Body of pancreas (tissue), 4 donors: ENCODE measurements around the gene TBC1D16.

Experiments
- CTCF ChIP-seq, 7 experiments: fragments of 450-650 bp in 4 of 7; fragments of 200-600 bp in 3 of 7; sonication (generic) in 3 of 7; IDR thresholded peaks; one replicate each; pipeline ENCODE4 v1.5.1; 2016 to 2019; ENCODE audit warnings: antibody characterized with exemption in 7 of 7
- POLR2A ChIP-seq, 3 donors: fragments of 450-650 bp; IDR thresholded peaks; one replicate each; pipeline ENCODE4 v1.6.1; 2016; ENCODE audit warnings: antibody characterized with exemption in 3 of 3, mild to moderate bottlenecking in 2 of 3

GRCh38 chr17:80058311-80058955 lies 22.8 kb upstream of the TBC1D16 start:
- TF ChIP-seq CTCF (IDR thresholded peaks at IDR 0.05) (no peak), POLR2A (IDR thresholded peaks at IDR 0.05) (no peak)
